CD4-positive, CD25-positive, alpha-beta regulatory T cell (primary cell): ENCODE results near the gene OTOP3. TPM values are rescaled to one million over a fixed set of nuclear protein-coding genes. Genes with fewer than 3 reads are reported as not detected.
A peak's percentile ranks its signal among the peaks of the same experiment; 100 is the strongest.
"Not testable (repeated sequence)": the region's sequence is repeated elsewhere in the genome, so short reads cannot be mapped to it uniquely, and the experiment has no call there.

Source experiments
- ATAC-seq, 2 donors: fragments of 150-1000 bp; cut with Tn5 transposase; one replicate each; pipeline ENCODE4 v1.10.0; 2021; ENCODE audit warnings: low read depth in 2 of 2, moderate number of reproducible peaks in 2 of 2, moderate library complexity in 1 of 2
- DNase-seq, 3 donors: peaks; one replicate each; pipeline versions ENCODE4 v3.0.0 to v3.0.0-alpha.2; 2012 to 2022; ENCODE audit warnings: mixed read lengths in 1 of 3
- H3K27ac ChIP-seq: one replicate; pipeline ENCODE4 v1.7.0; 2013; ENCODE audit warnings: mild to moderate bottlenecking, low read length; ENCODE audit not compliant: insufficient read depth, poor library complexity, severe bottlenecking
- H3K27me3 ChIP-seq: one replicate; pipeline ENCODE4 v1.7.0; 2013; ENCODE audit warnings: low read length; ENCODE audit not compliant: control insufficient read depth, insufficient read depth
- H3K36me3 ChIP-seq: one replicate; pipeline ENCODE4 v1.7.0; 2013; ENCODE audit warnings: mild to moderate bottlenecking, low read length, moderate library complexity; ENCODE audit not compliant: control insufficient read depth, insufficient read depth
- H3K4me1 ChIP-seq: 2 replicates; pipeline ENCODE4 v1.7.0; 2013; ENCODE audit warnings: mild to moderate bottlenecking, low read length; ENCODE audit not compliant: insufficient read depth, control insufficient read depth, poor library complexity, severe bottlenecking
- H3K4me3 ChIP-seq: one replicate; pipeline ENCODE4 v1.7.0; 2013; ENCODE audit warnings: low read depth, mild to moderate bottlenecking, low read length, moderate library complexity
- H3K9me3 ChIP-seq, 2 experiments: 1 replicate in 1 of 2; 2 replicates in 1 of 2; pipeline ENCODE4 v1.7.0; 2013; ENCODE audit warnings: low read length in 2 of 2, mild to moderate bottlenecking in 1 of 2, moderate library complexity in 1 of 2; ENCODE audit not compliant: control insufficient read depth in 2 of 2
- H3K27ac Mint-ChIP-seq, 3 donors: one replicate each; pipeline ENCODE4 v1.8.0; 2020 to 2022; ENCODE audit warnings: mild to moderate bottlenecking in 3 of 3, mixed read lengths in 3 of 3, moderate library complexity in 2 of 3
- H3K27me3 Mint-ChIP-seq: one replicate; pipeline ENCODE4 v1.8.0; 2022; ENCODE audit warnings: mild to moderate bottlenecking, mixed read lengths
- H3K36me3 Mint-ChIP-seq: one replicate; pipeline ENCODE4 v1.8.0; 2020; ENCODE audit warnings: mixed read lengths
- H3K4me1 Mint-ChIP-seq, 4 donors: one replicate each; pipeline ENCODE4 v1.8.0; 2020 to 2022; ENCODE audit warnings: mixed read lengths in 4 of 4, mild to moderate bottlenecking in 1 of 4
- H3K4me3 Mint-ChIP-seq, 4 donors: one replicate each; pipeline ENCODE4 v1.8.0; 2020 to 2022; ENCODE audit warnings: mild to moderate bottlenecking in 4 of 4, mixed read lengths in 4 of 4, moderate library complexity in 3 of 4
- H3K9me3 Mint-ChIP-seq, 7 donors: one replicate each; pipeline ENCODE4 v1.8.0; 2020 to 2022; ENCODE audit warnings: mixed read lengths in 7 of 7, mild to moderate bottlenecking in 3 of 7, moderate library complexity in 2 of 7
- polyA plus RNA-seq, 4 donors: library from polyadenylated mRNA; unstranded; fragments of 300-500 nt; fragmentation: Illumina TruSeq; gene quantifications; one replicate each; pipeline ENCODE4 v1.2.3, GENCODE V29; 2021
- total RNA-seq: library from RNA; stranded (reverse); gene quantifications from one replicate; pipeline ENCODE4 v1.2.3, GENCODE V29; 2022

The OTOP3 gene
- total and polyA plus RNA-seq, 5 donors from 2014 or later: not detected

- Histone ChIP-seq H3K27me3 (no peaks in the 10 kb centered on the region), H3K27ac (no peak overlapping the region), H3K4me3 (no peak overlapping the region), H3K9me3 (no peaks in the 10 kb centered on the region), H3K36me3 (no peaks in the 10 kb centered on the region), H3K4me1 (peaks cover 5% of the 10 kb centered on the region)
- ATAC-seq (peak; percentile 59 to 70), DNase-seq (peak; percentile 70 to 84 (median 78))
- no peaks in the 10 kb centered on the region for H3K9me3 Mint-ChIP-seq
- H3K27ac Mint-ChIP-seq: peak overlapping the region in 2 of 3 donors; percentile 63 to 71
- H3K36me3 Mint-ChIP-seq: no peaks in the 10 kb centered on the region
- peaks cover 0 to 8% (median 3%) of the 10 kb centered on the region in 4 donors for H3K4me1 Mint-ChIP-seq
- H3K4me3 Mint-ChIP-seq: peak overlapping the region in 1 of 4 donors; percentile 51
- H3K27me3 Mint-ChIP-seq: no peaks in the 10 kb centered on the region
Measured at GRCh38 chr17:74961657-74962350, 26.1 kb downstream of the OTOP3 start.

- Mint-ChIP-seq H3K4me3 (no peak overlapping the region), H3K9me3 (no peaks in the 10 kb centered on the region), H3K4me1 (peaks cover 0 to 8% (median 3%) of the 10 kb centered on the region in 4 donors), H3K36me3 (no peaks in the 10 kb centered on the region), H3K27ac (no peak overlapping the region), H3K27me3 (no peaks in the 10 kb centered on the region)
- ATAC-seq: no peak
- no peak for DNase-seq
- Histone ChIP-seq H3K36me3 (no peaks in the 10 kb centered on the region), H3K27me3 (no peaks in the 10 kb centered on the region), H3K4me3 (no peak overlapping the region), H3K27ac (no peak overlapping the region), H3K4me1 (peaks cover 5% of the 10 kb centered on the region), H3K9me3 (no peaks in the 10 kb centered on the region)
Measured at GRCh38 chr17:74962622-74963394, 27.1 kb downstream of the OTOP3 start.

- H3K9me3 Mint-ChIP-seq: no peaks in the 10 kb centered on the region
- H3K4me3 Mint-ChIP-seq: no peak overlapping the region
- DNase-seq: no peak
- no peaks in the 10 kb centered on the region for H3K9me3 ChIP-seq
- no peaks in the 10 kb centered on the region for H3K27me3 Mint-ChIP-seq
- no peaks in the 10 kb centered on the region for H3K36me3 ChIP-seq
- no peaks in the 10 kb centered on the region for H3K27me3 ChIP-seq
- no peak overlapping the region for H3K4me3 ChIP-seq
- no peak overlapping the region for H3K27ac ChIP-seq
- no peaks in the 10 kb centered on the region for H3K36me3 Mint-ChIP-seq
- H3K4me1 ChIP-seq: peaks cover 5% of the 10 kb centered on the region
- peaks cover 0 to 8% (median 3%) of the 10 kb centered on the region in 4 donors for H3K4me1 Mint-ChIP-seq
- no peak for ATAC-seq
- peak overlapping the region in 1 of 3 donors; percentile 82 for H3K27ac Mint-ChIP-seq
Measured at GRCh38 chr17:74963656-74964055, 28.0 kb downstream of the OTOP3 start.

GRCh38 chr17:74964246-74964761 lies 28.6 kb downstream of the OTOP3 start:
- Histone ChIP-seq H3K36me3 (no peaks in the 10 kb centered on the region), H3K4me3 (no peak overlapping the region), H3K4me1 (peaks cover 5% of the 10 kb centered on the region), H3K27ac (no peak overlapping the region), H3K9me3 (no peaks in the 10 kb centered on the region), H3K27me3 (no peaks in the 10 kb centered on the region)
- H3K4me3 Mint-ChIP-seq: no peak overlapping the region
- no peak overlapping the region for H3K27ac Mint-ChIP-seq
- H3K27me3 Mint-ChIP-seq: no peaks in the 10 kb centered on the region
- H3K36me3 Mint-ChIP-seq: no peaks in the 10 kb centered on the region
- DNase-seq: no peak
- no peaks in the 10 kb centered on the region for H3K9me3 Mint-ChIP-seq
- H3K4me1 Mint-ChIP-seq: peaks cover 0 to 8% (median 3%) of the 10 kb centered on the region in 4 donors
- no peak for ATAC-seq

- no peaks in the 10 kb centered on the region for H3K9me3 Mint-ChIP-seq
- no peaks in the 10 kb centered on the region for H3K36me3 ChIP-seq
- H3K27me3 Mint-ChIP-seq: no peaks in the 10 kb centered on the region
- no peaks in the 10 kb centered on the region for H3K9me3 ChIP-seq
- DNase-seq (no peak), ATAC-seq (no peak)
- no peak overlapping the region for H3K4me3 Mint-ChIP-seq
- H3K4me1 ChIP-seq: peaks cover 5% of the 10 kb centered on the region
- H3K27ac ChIP-seq: no peak overlapping the region
- H3K27ac Mint-ChIP-seq: peak overlapping the region in 2 of 3 donors; percentile 52 to 85
- no peaks in the 10 kb centered on the region for H3K27me3 ChIP-seq
- H3K36me3 Mint-ChIP-seq: no peaks in the 10 kb centered on the region
- peaks cover 0 to 8% (median 3%) of the 10 kb centered on the region in 4 donors for H3K4me1 Mint-ChIP-seq
- no peak overlapping the region for H3K4me3 ChIP-seq
Measured at GRCh38 chr17:74964988-74965622, 29.4 kb downstream of the OTOP3 start.

- no peaks in the 10 kb centered on the region for H3K36me3 Mint-ChIP-seq
- peaks cover 0 to 16% (median 1%) of the 10 kb centered on the region in 4 donors for H3K4me1 Mint-ChIP-seq
- H3K9me3 ChIP-seq: no peaks in the 10 kb centered on the region
- peaks cover 16% of the 10 kb centered on the region for H3K27me3 Mint-ChIP-seq
- DNase-seq (no peak), ATAC-seq (no peak)
- H3K27ac ChIP-seq: no peak overlapping the region
- H3K4me3 ChIP-seq: no peak overlapping the region
- H3K27me3 ChIP-seq: no peaks in the 10 kb centered on the region
- no peaks in the 10 kb centered on the region for H3K36me3 ChIP-seq
- H3K4me1 ChIP-seq: peaks cover 5% of the 10 kb centered on the region
- no peak overlapping the region for H3K4me3 Mint-ChIP-seq
- H3K27ac Mint-ChIP-seq: no peak overlapping the region
- H3K9me3 Mint-ChIP-seq: peaks cover 0 to 1% (median 0%) of the 10 kb centered on the region in 7 donors
Measured at GRCh38 chr17:74968361-74968780, 32.7 kb downstream of the OTOP3 start.

GRCh38 chr17:74969501-74969900 lies 33.8 kb downstream of the OTOP3 start:
- H3K27me3 Mint-ChIP-seq: peaks cover 23% of the 10 kb centered on the region
- not testable (repeated sequence) for H3K27ac Mint-ChIP-seq, ATAC-seq, DNase-seq, H3K27me3 ChIP-seq, H3K4me3 ChIP-seq, H3K9me3 ChIP-seq, H3K9me3 Mint-ChIP-seq, H3K27ac ChIP-seq, H3K36me3 ChIP-seq, H3K36me3 Mint-ChIP-seq, H3K4me1 ChIP-seq
- H3K4me1 Mint-ChIP-seq: peaks cover 0 to 16% (median 1%) of the 10 kb centered on the region in 4 donors
- H3K4me3 Mint-ChIP-seq: peak overlapping the region in 1 of 4 donors; percentile 23
